ENCODE measurements around the gene HOXA5.
A peak's percentile ranks its signal among the peaks of the same experiment; 100 is the strongest.

HOXA5 gene

DNA sequence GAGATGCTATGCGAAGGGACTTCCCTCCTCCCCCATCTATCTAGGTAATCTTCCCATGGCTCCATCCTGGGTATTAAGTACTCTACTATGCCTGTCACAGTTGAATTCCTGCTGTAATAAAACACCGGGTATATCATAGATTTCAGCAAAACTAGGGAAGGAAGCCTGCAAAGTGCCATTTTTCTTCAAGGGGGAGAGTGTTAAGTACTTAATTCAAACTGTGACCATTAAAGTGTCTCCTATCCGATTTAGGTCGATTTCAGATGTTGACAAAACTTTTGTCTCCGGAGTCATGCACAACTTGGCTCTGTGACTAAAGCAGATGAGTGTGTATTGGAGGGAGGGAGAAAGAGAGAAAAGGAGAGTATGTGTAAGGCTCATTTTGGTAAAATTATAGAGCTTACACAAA, 17.5 kb downstream of the HOXA5 start:
- intact Hi-C loops (cut with DNase I) = no loop called here
- no peak for DNase-seq

GRCh38 chr7:27124902-27125689, 18.4 kb downstream of the HOXA5 start:
- intact Hi-C loops (cut with DNase I) = no loop called here
- DNase-seq = peak in 1 of 10 donors; percentile 52

DNA sequence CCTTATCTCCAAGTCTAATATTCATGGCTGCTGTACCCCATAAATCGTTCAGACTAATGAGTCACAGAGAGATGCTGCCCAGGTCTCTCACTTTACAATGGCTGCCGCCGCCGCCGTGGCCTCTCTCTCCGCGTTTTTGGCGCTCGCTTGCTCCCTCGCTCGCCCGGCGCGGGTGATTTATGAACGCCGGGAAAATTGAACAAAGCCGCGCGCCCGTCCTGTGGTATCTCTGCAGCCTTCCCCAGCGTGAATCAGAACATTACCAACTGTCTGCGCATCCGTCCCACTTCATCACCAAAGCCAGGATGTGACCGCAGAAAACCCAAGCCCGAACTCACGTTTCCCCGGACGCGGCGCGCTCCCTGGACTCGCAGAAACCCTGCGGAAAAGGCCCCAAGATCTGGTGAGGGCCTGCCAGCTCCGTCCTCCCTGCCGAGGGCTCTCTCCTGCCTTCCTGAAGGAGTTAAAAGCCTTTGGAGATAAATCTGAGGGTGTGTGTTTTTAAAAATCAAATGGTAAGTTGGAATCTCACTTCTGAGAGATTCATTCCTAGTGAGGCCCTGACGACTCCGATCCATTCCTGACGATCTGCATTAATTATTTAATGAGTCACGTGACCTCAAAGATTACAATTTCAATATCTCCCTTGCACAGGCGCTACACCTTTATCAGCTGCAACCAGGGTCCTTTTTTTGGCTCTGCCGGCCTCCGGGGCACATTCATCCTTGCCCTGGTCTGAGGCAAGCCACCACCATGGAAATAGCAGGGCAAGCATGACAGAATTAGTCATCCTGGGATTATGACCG, 19.2 kb downstream of the HOXA5 start:
- intact Hi-C loops (cut with DNase I) = no loop called here
- peak in 2 of 10 donors; percentile 49 to 50 for DNase-seq

DNA sequence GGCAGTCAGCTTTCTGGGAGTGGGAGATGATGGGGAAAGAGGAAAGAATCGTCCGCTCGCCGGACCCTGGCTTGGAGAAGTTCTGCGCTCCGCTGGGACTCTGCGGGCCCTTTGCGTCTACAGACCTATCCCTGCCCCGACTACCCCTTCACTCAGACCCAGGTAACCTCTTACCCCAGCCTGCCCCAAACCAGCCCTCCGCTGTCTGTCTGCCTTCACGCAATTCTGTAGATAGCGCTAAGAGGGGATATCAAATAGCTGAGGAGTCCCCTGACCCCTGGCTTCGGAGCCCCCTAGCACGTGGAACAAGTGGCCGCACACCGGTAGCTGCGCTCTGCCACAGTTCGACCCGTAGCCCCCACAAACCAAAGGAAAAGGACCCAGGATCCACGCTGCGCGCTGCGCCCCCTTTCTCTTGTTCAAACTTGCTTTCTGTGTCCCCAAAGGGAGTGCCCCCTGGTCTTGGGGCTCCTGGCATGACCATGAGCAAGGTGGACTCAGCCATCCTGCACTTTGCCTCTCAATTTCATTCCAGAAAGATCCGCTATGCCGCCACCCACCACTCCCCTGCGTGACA, 19.9 kb downstream of the HOXA5 start:
- intact Hi-C loops (cut with DNase I) = no loop called here
- DNase-seq = peak in 2 of 10 donors; percentile 27 to 39

GRCh38 chr7:27123007-27123476, 20.4 kb downstream of the HOXA5 start:
- intact Hi-C loops (cut with DNase I) = no loop called here
- peak in 1 of 10 donors; percentile 35 for DNase-seq

DNA sequence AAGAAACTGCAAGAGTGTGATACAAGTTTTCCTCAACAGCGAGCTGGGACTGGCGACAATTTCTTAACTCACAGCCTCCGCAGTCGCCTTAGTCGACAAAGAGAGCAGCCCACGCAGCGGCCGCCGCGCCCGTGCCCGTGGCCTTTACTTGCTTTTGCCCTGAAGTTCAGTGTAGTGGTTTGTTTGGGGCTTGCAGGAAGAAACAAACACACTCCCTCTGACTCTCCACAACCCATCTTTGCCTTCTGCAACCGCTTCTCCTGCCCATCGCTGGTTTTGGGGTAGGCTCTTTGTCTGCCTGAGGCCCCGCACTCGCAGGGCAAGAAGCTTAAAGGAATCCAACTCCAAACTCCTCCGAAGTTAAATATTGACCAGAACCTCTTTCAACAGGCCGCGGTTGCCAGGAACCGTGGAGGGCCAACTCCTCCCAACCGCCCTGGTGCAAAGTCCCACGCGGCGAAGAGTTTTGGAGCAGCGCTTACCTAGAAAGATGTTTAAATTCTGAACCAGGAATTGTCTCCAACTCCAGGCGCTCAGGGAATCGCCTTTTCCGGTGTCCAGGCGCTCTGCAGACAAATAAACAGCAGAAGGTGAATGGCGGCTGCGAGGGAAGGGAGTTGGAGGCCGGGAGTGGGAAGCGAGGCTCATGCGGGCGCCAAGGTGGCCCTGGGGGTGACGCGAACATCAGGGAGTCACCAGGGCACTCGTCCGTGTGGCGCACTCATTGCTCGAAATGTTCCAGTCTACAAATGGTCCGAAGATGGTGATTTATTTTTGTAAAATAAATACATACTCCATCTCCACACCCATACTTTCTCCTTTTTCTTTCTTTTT, 21.2 kb downstream of the HOXA5 start:
- intact Hi-C loops (cut with DNase I) = no loop called here

GRCh38 chr7:27121684-27122076, 21.8 kb downstream of the HOXA5 start:
- DNase-seq = no peak
- intact Hi-C loops (cut with DNase I) = no loop called here

More for the DNA sequence above, 21.2 kb downstream of the HOXA5 start:
- DNase-seq = peak in 2 of 10 donors; percentile 19 to 58

DNA sequence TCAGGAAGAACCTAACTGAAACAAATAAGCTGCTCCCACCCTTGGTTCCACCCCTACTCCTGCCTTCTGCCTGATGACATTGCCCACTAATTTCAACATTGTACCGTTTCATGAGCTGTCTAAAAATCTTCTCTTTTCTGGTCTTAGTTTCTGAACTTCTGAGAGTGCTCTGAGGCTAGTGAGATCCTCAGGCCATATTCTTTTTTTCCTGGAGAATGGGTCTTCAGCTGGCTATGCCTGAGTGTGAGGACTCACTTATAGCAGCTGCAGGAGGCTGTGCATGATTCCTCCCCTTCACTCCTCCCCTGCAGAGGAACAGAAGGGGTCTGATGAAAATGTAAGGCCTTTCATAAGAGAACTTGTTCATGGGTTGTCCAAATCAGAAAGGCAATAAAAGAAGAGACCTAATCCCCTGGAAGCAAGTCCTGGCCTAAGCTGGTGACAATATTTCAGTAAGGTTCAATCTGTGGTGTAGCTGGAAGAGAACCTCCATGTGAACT, 24.0 kb downstream of the HOXA5 start:
- intact Hi-C loops (cut with DNase I) = no loop called here
- peak in 1 of 10 donors; percentile 4 for DNase-seq

DNA sequence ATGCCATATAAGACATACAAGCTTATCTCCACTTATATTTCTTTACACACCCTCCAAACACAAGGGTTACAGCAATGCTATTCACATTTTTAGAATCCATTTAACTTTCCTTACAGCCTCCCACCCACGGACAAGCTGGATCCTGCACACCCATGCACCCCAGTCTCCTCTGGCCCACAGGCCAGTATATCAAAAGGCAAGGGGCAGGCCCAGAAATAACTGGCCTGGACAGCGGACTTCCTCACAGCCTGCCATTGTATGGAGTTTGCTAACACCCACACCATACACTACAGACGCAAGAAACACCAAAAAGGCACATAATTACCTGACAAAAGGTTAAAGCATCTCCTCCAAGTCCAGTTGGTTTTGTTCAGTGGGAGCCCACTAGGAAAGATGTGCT, 24.9 kb downstream of the HOXA5 start:
- DNase-seq = peak in 1 of 10 donors; percentile 19
- intact Hi-C loops (cut with DNase I) = no loop called here

DNA sequence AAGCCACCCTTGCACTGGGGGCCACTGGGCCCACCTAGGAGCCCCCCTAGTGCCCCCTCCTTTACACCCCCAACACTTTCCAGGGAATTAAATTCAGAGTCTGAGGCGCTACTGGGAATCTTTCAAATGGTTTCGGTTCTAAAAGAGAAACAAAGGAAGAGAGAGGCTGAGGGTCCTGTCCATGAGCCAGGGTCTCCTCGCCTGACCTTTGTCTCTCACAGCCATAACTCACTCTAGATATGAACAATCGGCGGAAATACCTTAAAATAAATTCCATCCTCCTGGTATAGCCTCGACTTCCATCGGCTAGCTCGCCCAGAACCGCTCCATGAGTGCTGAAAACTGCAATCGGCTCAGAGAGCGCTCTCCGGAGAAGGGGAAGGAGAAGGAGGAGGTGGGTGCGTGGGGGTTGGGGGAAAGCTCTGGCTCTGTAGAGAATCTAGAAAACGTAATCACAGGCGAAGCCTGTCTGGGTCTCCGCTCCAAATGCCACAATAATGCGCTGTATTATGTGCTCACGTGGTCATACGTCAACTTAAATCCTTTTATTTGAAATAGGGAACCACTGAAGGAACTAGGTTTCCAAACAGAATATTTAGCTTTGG, 25.5 kb downstream of the HOXA5 start:
- peak in 1 of 10 donors; percentile 29 for DNase-seq
- intact Hi-C loops (cut with DNase I) = no loop called here

GRCh38 chr7:27116962-27117886, 26.3 kb downstream of the HOXA5 start:
- peak in 1 of 10 donors; percentile 50 for DNase-seq
- intact Hi-C loops (cut with DNase I) = no loop called here

DNA sequence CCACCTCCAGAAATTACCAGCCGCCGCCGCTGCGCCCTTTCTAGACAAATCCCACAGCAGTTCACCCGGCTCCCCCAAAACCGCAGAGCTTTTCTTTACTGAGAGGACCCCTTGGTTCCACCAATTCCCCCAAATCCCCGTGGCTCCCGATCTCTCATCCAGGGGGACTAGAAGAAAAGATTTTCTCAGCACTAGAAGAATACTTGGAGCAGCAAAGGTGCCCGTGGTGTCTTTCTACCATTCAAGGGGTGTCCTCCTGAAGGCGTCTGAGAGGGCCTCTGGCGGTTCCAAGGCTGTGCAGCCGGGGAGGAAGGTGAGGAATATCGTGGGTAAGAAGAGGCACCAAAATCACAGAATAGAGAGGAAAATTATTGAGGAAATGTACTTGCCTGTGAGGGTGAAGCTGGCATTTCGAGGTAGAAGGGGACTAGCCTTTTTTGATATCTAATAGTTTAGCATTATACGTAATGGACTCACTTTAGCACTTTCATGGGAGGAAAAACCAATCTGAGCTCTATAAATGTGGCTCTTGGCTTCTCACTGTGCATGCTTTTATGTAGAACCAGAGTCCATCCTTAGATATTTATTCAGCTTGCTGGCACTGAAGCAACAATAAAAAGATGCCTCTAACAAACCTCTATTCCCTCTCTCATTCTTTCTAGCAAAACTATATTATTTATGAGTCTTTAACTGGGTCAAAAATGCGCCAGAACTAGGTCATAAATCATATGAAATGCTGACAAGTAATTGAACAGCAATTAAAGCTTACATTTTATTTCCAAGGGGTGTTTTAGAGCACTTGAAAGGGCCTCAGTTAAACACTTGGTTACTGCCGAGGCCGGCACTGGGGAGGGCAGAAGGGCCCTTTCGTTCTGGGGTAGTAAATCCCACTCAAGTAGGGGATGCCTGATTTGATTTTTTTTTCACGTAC, 27.2 kb downstream of the HOXA5 start:
- DNase-seq = peak in 1 of 10 donors; percentile 24
- intact Hi-C loops (cut with DNase I) = no loop called here

- intact Hi-C loops (cut with DNase I) = no loop called here
- DNase-seq = peak in 1 of 10 donors; percentile 53
These were observed 28.1 kb downstream of the HOXA5 start for GRCh38 chr7:27115221-27116026.

GRCh38 chr7:27114881-27115220, 28.6 kb downstream of the HOXA5 start:
- DNase-seq = no peak
- intact Hi-C loops (cut with DNase I) = no loop called here

DNA sequence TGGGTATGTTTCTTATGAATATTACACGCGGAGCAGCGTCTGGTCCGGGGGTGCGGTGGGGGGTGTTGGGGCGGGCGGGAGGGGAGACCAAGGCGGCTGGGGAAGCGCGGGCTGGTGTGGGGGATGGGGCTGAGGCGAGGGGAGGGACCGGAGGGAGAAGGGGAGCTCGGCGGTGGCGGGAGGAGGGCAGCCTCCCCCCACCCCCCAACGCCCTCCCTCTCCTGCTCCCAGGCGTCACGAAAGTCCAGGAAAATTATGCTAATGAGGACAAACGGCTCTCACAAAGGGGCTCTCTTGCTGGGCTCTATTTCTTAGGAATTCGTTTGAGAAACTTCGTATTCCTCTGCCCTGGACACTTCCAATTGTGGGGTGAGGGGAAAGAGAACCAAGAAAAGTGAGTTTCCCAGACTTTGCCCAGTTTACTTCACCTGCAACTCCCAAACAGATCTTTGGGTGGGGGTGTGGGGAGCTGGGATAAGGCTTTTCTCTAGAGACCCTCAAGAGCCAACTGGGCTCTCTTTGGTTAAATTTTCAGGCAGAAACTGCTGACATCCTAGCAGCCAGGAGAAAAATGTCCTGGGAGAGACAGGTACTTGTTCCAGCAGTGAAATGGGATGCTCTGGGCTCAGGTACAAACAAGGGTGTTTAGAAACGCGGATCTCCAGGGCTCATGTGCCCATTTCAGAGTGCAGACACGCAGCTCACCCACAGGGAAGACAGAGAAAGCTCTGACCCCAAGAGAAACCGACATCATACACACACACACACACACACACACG, 29.3 kb downstream of the HOXA5 start:
- intact Hi-C loops (cut with DNase I) = no loop called here
- no peak for DNase-seq
